HepG2 (cell line): Measurements from ENCODE around the gene TWNK. TPM values are rescaled to one million over a fixed set of nuclear protein-coding genes. Genes with fewer than 3 reads are reported as not detected.

Source experiments
- CHD4 ChIP-seq: fragments of 200-600 bp; sonication (generic); IDR thresholded peaks from 2 replicates; pipeline ENCODE4 v1.7.0; 2017; ENCODE audit warnings: mild to moderate bottlenecking, low read length, borderline replicate concordance
- HMG20B ChIP-seq: conservative IDR thresholded peaks from 2 replicates; pipeline ENCODE4 v1.6.1; 2016; ENCODE audit warnings: missing genetic modification reagents, missing compliant biosample characterization
- HOXA5 ChIP-seq: sonication (generic); formaldehyde crosslinking; IDR thresholded peaks from 2 replicates; pipeline ENCODE4 v1.4.0; 2020; ENCODE audit warnings: missing genetic modification reagents
- KAT2B ChIP-seq: fragments of 150-350 bp; IDR thresholded peaks from 2 replicates; pipeline ENCODE4 v1.6.1; 2014; ENCODE audit warnings: low read depth, low read length, borderline replicate concordance
- PAWR ChIP-seq: sonication (generic); formaldehyde crosslinking; IDR thresholded peaks from 2 replicates; pipeline ENCODE4 v1.4.0; 2020; ENCODE audit warnings: missing genetic modification reagents, mild to moderate bottlenecking, borderline replicate concordance
- PBX2 ChIP-seq: IDR thresholded peaks from 2 replicates; pipeline ENCODE4 v1.6.1; 2016; ENCODE audit warnings: control low read depth
- SETDB1 ChIP-seq: sonication (generic); formaldehyde crosslinking; IDR thresholded peaks from 2 replicates; pipeline ENCODE4 v1.5.1; 2020; ENCODE audit warnings: missing genetic modification reagents, mild to moderate bottlenecking, borderline replicate concordance
- SIX1 ChIP-seq: sonication (generic); formaldehyde crosslinking; IDR thresholded peaks from 2 replicates; pipeline ENCODE4 v1.4.0; 2020; ENCODE audit warnings: missing genetic modification reagents, borderline replicate concordance
- TBX3 ChIP-seq: fragments of 450-650 bp; IDR thresholded peaks from 2 replicates; pipeline ENCODE4 v1.6.1; 2017; ENCODE audit warnings: antibody characterized with exemption, mild to moderate bottlenecking, inconsistent platforms, borderline replicate concordance
- THAP7 ChIP-seq: sonication (generic); formaldehyde crosslinking; IDR thresholded peaks from 2 replicates; pipeline ENCODE4 v1.8.1; 2023; ENCODE audit warnings: mild to moderate bottlenecking, missing genetic modification reagents
- THAP8 ChIP-seq: sonication (generic); formaldehyde crosslinking; IDR thresholded peaks from 2 replicates; pipeline ENCODE4 v1.5.1; 2020; ENCODE audit warnings: missing genetic modification reagents, mild to moderate bottlenecking, borderline replicate concordance
- ZBTB26 ChIP-seq: IDR thresholded peaks from 2 replicates; pipeline ENCODE4 v1.6.1; 2016; ENCODE audit warnings: missing compliant biosample characterization, missing genetic modification reagents, borderline replicate concordance
- ZBTB7A ChIP-seq: sonication (generic); formaldehyde crosslinking; IDR thresholded peaks from 2 replicates; pipeline ENCODE4 v1.8.0; 2022; ENCODE audit warnings: mild to moderate bottlenecking, missing genetic modification reagents
- ZNF292 ChIP-seq: sonication (generic); formaldehyde crosslinking; IDR thresholded peaks from 2 replicates; pipeline ENCODE4 v1.8.1; 2022; ENCODE audit warnings: mild to moderate bottlenecking, low read depth, missing genetic modification reagents, borderline replicate concordance
- ZNF343 ChIP-seq: sonication (generic); formaldehyde crosslinking; IDR thresholded peaks from 2 replicates; pipeline ENCODE4 v1.4.0; 2020; ENCODE audit warnings: mild to moderate bottlenecking, missing genetic modification reagents
- ZNF382 ChIP-seq: sonication (generic); formaldehyde crosslinking; IDR thresholded peaks from 2 replicates; pipeline ENCODE4 v1.5.0; 2020; ENCODE audit warnings: missing genetic modification reagents, mild to moderate bottlenecking, borderline replicate concordance
- ZNF414 ChIP-seq: sonication (generic); formaldehyde crosslinking; IDR thresholded peaks from 2 replicates; pipeline ENCODE4 v1.5.0; 2020; ENCODE audit warnings: missing genetic modification reagents
- ZNF44 ChIP-seq: sonication (generic); formaldehyde crosslinking; IDR thresholded peaks from 2 replicates; pipeline ENCODE4 v1.5.1; 2020; ENCODE audit warnings: mild to moderate bottlenecking, missing genetic modification reagents
- ZNF556 ChIP-seq: sonication (generic); formaldehyde crosslinking; IDR thresholded peaks from 2 replicates; pipeline ENCODE4 v1.4.0; 2020; ENCODE audit warnings: mild to moderate bottlenecking, missing genetic modification reagents, borderline replicate concordance
- ZNF629 ChIP-seq: sonication (generic); formaldehyde crosslinking; conservative IDR thresholded peaks from 2 replicates; pipeline ENCODE4 v1.5.0; 2020; ENCODE audit warnings: missing genetic modification reagents
- ZNF703 ChIP-seq: sonication (generic); formaldehyde crosslinking; IDR thresholded peaks from 2 replicates; pipeline ENCODE4 v1.5.1; 2020; ENCODE audit warnings: missing genetic modification reagents, mild to moderate bottlenecking, moderate library complexity, borderline replicate concordance
- ZNF777 ChIP-seq: sonication (generic); formaldehyde crosslinking; IDR thresholded peaks from 2 replicates; pipeline ENCODE4 v1.4.0; 2020; ENCODE audit warnings: missing genetic modification reagents
- polyA plus RNA-seq, 8 experiments: library from polyadenylated mRNA; depleted of rRNA in 3 of 8; stranded (reverse) in 7 of 8; unstranded in 1 of 8; fragments of >200 nt; fragmentation: Illumina TruSeq in 4 of 8; extraction: Trizol in 4 of 8; gene quantifications; 2 replicates each; pipeline versions ENCODE4 v1.2.1 to v1.2.3, GENCODE V29; 2011 to 2016; ENCODE audit warnings: low read depth in 4 of 8, missing spikeins in 1 of 8, mixed read lengths in 1 of 8; ENCODE audit not compliant: insufficient read depth in 1 of 8
- total RNA-seq, 5 experiments: library from RNA; depleted of rRNA; stranded (reverse); fragments of >200 nt; fragmentation: Illumina TruSeq; extraction: Trizol; gene quantifications; 2 replicates each; pipeline ENCODE4 v1.2.3, GENCODE V29; 2016; ENCODE audit warnings: low read depth in 1 of 5

Gene TWNK
- total and polyA plus RNA-seq, 2 of the 13 experiments (the other 11 are each of a cell fraction or from before 2014, with no cell fraction given), result 10.7 to 16.5 TPM

- TF ChIP-seq ZNF777 (CRISPR knock-in tag) (no peak), ZNF414 (CRISPR knock-in tag) (no peak; the same call in 1 of the 2 replicates), THAP7 (CRISPR knock-in tag) (0 out of 2 replicates have a peak, but pooled peaks have one; percentile 95), ZNF292 (no peak), ZNF382 (CRISPR knock-in tag) (no peak), ZBTB26 (CRISPR knock-in tag) (no peak), SETDB1 (CRISPR knock-in tag) (no peak), ZNF703 (CRISPR knock-in tag) (no peak; the same call in 1 of the 2 replicates), ZNF44 (no peak), ZNF629 (CRISPR knock-in tag) (no peak), CHD4 (no peak), KAT2B (no peak), ZBTB7A (peak; percentile 99), ZNF556 (no peak), PBX2 (no peak), SIX1 (CRISPR knock-in tag) (no peak), THAP8 (CRISPR knock-in tag) (peak; percentile 64; the same call in 1 of the 2 replicates), HOXA5 (CRISPR knock-in tag) (no peak; the same call in 1 of the 2 replicates), HMG20B (CRISPR knock-in tag) (no peak), TBX3 (no peak), PAWR (CRISPR knock-in tag) (peak; percentile 36; the same call in 1 of the 2 replicates), ZNF343 (no peak)
Observed at GRCh38 chr10:100969187-100970075, 17.9 kb upstream of the TWNK start, which contains the start of gene SEMA4G (continued).
